Measurements from ENCODE around the gene AMN. TPM values are rescaled to one million over a fixed set of nuclear protein-coding genes. Genes with fewer than 3 reads are reported as not detected.

The AMN gene
- total RNA-seq, 2 experiments from 2014 or later = 2.6 to 2.8 TPM

- POLR2A ChIA-PET = no interaction called here
- Mint-ChIP-seq H3K4me1 (ENCODE audit: low read depth) (peaks cover 17% of the 10 kb centered on the region), H3K9me3 (no peaks in the 10 kb centered on the region), H3K27me3 (no peaks in the 10 kb centered on the region), H3K4me3 (no peak overlapping the region), H3K36me3 (ENCODE audit: low read depth) (no peaks in the 10 kb centered on the region), H3K27ac (no peak overlapping the region)
- Histone ChIP-seq H3K27me3 (ENCODE audit: control insufficient read depth in 1 of 2, insufficient read depth in 2 of 2, low read length in 2 of 2) (no peaks in the 10 kb centered on the region), H3K36me3 (ENCODE audit: insufficient read depth, low read length) (no peaks in the 10 kb centered on the region), H3K27ac (ENCODE audit: low read depth in 1 of 2, low read length in 2 of 2) (no peak overlapping the region), H3K4me1 (ENCODE audit: insufficient read depth, low read length) (peaks cover 25% of the 10 kb centered on the region), H3K9me3 (ENCODE audit: control insufficient read depth in 1 of 2, insufficient read depth in 1 of 2, low read length in 2 of 2) (no peaks in the 10 kb centered on the region), H3K4me3 (ENCODE audit: low read length) (no peak overlapping the region)
- no peak for DNase-seq
- intact Hi-C loops (cut with DNase I, micrococcal nuclease) = no loop called here
- CTCF ChIA-PET = no interaction called here
- TF ChIP-seq, protein P1, sequence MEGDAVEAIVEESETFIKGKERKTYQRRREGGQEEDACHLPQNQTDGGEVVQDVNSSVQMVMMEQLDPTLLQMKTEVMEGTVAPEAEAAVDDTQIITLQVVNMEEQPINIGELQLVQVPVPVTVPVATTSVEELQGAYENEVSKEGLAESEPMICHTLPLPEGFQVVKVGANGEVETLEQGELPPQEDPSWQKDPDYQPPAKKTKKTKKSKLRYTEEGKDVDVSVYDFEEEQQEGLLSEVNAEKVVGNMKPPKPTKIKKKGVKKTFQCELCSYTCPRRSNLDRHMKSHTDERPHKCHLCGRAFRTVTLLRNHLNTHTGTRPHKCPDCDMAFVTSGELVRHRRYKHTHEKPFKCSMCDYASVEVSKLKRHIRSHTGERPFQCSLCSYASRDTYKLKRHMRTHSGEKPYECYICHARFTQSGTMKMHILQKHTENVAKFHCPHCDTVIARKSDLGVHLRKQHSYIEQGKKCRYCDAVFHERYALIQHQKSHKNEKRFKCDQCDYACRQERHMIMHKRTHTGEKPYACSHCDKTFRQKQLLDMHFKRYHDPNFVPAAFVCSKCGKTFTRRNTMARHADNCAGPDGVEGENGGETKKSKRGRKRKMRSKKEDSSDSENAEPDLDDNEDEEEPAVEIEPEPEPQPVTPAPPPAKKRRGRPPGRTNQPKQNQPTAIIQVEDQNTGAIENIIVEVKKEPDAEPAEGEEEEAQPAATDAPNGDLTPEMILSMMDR (IDR thresholded peaks at IDR 0.05) = no peak
- ATAC-seq (ENCODE audit: poor library complexity) = no peak
Measured at GRCh38 chr14:102952276-102952675, 29.8 kb downstream of the AMN start.

GRCh38 chr14:102953100-102953499, 30.6 kb downstream of the AMN start:
- peaks cover 12% of the 10 kb centered on the region for H3K4me1 Mint-ChIP-seq (ENCODE audit: low read depth)
- no peak overlapping the region for H3K4me3 Mint-ChIP-seq
- no peak for DNase-seq
- no peak overlapping the region for H3K27ac ChIP-seq (ENCODE audit: low read depth in 1 of 2, low read length in 2 of 2)
- no peaks in the 10 kb centered on the region for H3K9me3 ChIP-seq (ENCODE audit: control insufficient read depth in 1 of 2, insufficient read depth in 1 of 2, low read length in 2 of 2)
- ChIA-PET POLR2A (no interaction called here), CTCF (no interaction called here)
- H3K36me3 Mint-ChIP-seq (ENCODE audit: low read depth) = peaks cover 4% of the 10 kb centered on the region
- no peaks in the 10 kb centered on the region for H3K36me3 ChIP-seq (ENCODE audit: insufficient read depth, low read length)
- no peaks in the 10 kb centered on the region for H3K27me3 Mint-ChIP-seq
- no peak for ATAC-seq (ENCODE audit: poor library complexity)
- peaks cover 19% of the 10 kb centered on the region for H3K4me1 ChIP-seq (ENCODE audit: insufficient read depth, low read length)
- no peak overlapping the region for H3K4me3 ChIP-seq (ENCODE audit: low read length)
- TF ChIP-seq, protein P1 (IDR thresholded peaks at IDR 0.05) = no peak
- H3K9me3 Mint-ChIP-seq = no peaks in the 10 kb centered on the region
- H3K27me3 ChIP-seq (ENCODE audit: control insufficient read depth in 1 of 2, insufficient read depth in 2 of 2, low read length in 2 of 2) = no peaks in the 10 kb centered on the region
- intact Hi-C loops (cut with DNase I, micrococcal nuclease) = no loop called here
- no peak overlapping the region for H3K27ac Mint-ChIP-seq

- H3K27ac Mint-ChIP-seq = no peak overlapping the region
- H3K36me3 Mint-ChIP-seq (ENCODE audit: low read depth) = peaks cover 8% of the 10 kb centered on the region
- TF ChIP-seq, protein P1 (IDR thresholded peaks at IDR 0.05) = no peak
- H3K9me3 Mint-ChIP-seq = no peaks in the 10 kb centered on the region
- Histone ChIP-seq H3K4me1 (ENCODE audit: insufficient read depth, low read length) (peaks cover 12% of the 10 kb centered on the region), H3K27me3 (ENCODE audit: control insufficient read depth in 1 of 2, insufficient read depth in 2 of 2, low read length in 2 of 2) (no peaks in the 10 kb centered on the region), H3K4me3 (ENCODE audit: low read length) (no peak overlapping the region), H3K36me3 (ENCODE audit: insufficient read depth, low read length) (no peaks in the 10 kb centered on the region), H3K27ac (ENCODE audit: low read depth in 1 of 2, low read length in 2 of 2) (no peak overlapping the region), H3K9me3 (ENCODE audit: control insufficient read depth in 1 of 2, insufficient read depth in 1 of 2, low read length in 2 of 2) (no peaks in the 10 kb centered on the region)
- ChIA-PET POLR2A (interaction anchor here (0.5 kb wide), 1 partner anchor 34 kb away, joined by 6 read pairs; no protein-coding TSS in a partner anchor), CTCF (no interaction called here)
- H3K27me3 Mint-ChIP-seq = no peaks in the 10 kb centered on the region
- no peak for DNase-seq
- intact Hi-C loops (cut with DNase I, micrococcal nuclease) = no loop called here
- ATAC-seq (ENCODE audit: poor library complexity) = no peak
- H3K4me3 Mint-ChIP-seq = no peak overlapping the region
- H3K4me1 Mint-ChIP-seq (ENCODE audit: low read depth) = peaks cover 5% of the 10 kb centered on the region
Measured at GRCh38 chr14:102954081-102954789, 31.8 kb downstream of the AMN start.

All from CD4-positive, alpha-beta T cell (primary cell).